Bronchial epithelial cell (primary cell): ENCODE data around the gene CACNA2D3. TPM values are rescaled to one million over a fixed set of nuclear protein-coding genes. Genes with fewer than 3 reads are reported as not detected.

Experiments used
- DNase-seq: peaks from one replicate; pipeline ENCODE4 v3.0.0-alpha.2; 2010; ENCODE audit warnings: low read depth
- FAIRE-seq: peaks from 2 replicates; lab custom pipeline; 2011; peaks lifted over from hg19 to GRCh38; lab: Jason Lieb, UNC
- H3K27me3 ChIP-seq: 2 replicates; pipeline ENCODE4 v1.5.1; 2011; ENCODE audit warnings: low read length; ENCODE audit not compliant: control insufficient read depth, insufficient read depth
- H3K36me3 ChIP-seq: 2 replicates; pipeline ENCODE4 v1.5.1; 2011; ENCODE audit warnings: low read length; ENCODE audit not compliant: control insufficient read depth, insufficient read depth
- H3K4me3 ChIP-seq: 2 replicates; pipeline ENCODE4 v1.5.1; 2011; ENCODE audit warnings: mild to moderate bottlenecking, low read depth, low read length, control low read depth
- CTCF ChIP-seq: IDR thresholded peaks from 2 replicates; pipeline ENCODE4 v1.5.1; 2011; ENCODE audit warnings: mild to moderate bottlenecking, moderate library complexity, low read length, control low read depth, inconsistent platforms; ENCODE audit not compliant: insufficient read depth, severe bottlenecking
- total RNA-seq: library from RNA; depleted of rRNA; stranded (reverse); fragments of >200 nt; gene quantifications from 2 replicates; pipeline ENCODE4 v1.2.1, GENCODE V29; 2014

The CACNA2D3 gene
- total RNA-seq, 1 donor from 2014 or later, result not detected

- DNase-seq, result no peak
- Histone ChIP-seq H3K27me3 (no peaks in the 10 kb centered on the region), H3K4me3 (no peak overlapping the region), H3K36me3 (no peaks in the 10 kb centered on the region)
- no peak for FAIRE-seq
- TF ChIP-seq CTCF, result no peak
These were observed 28.6 kb downstream of the CACNA2D3 start for GRCh38 chr3:54150864-54151467.

GRCh38 chr3:54153477-54153876, 31.1 kb downstream of the CACNA2D3 start:
- FAIRE-seq, result no peak
- Histone ChIP-seq H3K36me3 (no peaks in the 10 kb centered on the region), H3K4me3 (no peak overlapping the region), H3K27me3 (no peaks in the 10 kb centered on the region)
- DNase-seq, result no peak
- no peak for TF ChIP-seq CTCF

- no peak overlapping the region for H3K4me3 ChIP-seq
- DNase-seq, result no peak
- no peaks in the 10 kb centered on the region for H3K36me3 ChIP-seq
- no peaks in the 10 kb centered on the region for H3K27me3 ChIP-seq
- TF ChIP-seq CTCF, result no peak
- FAIRE-seq, result no peak
These were observed 35.5 kb downstream of the CACNA2D3 start for GRCh38 chr3:54157860-54158259.

GRCh38 chr3:54159917-54160316, 37.6 kb downstream of the CACNA2D3 start:
- FAIRE-seq (no peak), DNase-seq (no peak)
- no peak for TF ChIP-seq CTCF
- Histone ChIP-seq H3K4me3 (no peak overlapping the region), H3K36me3 (no peaks in the 10 kb centered on the region), H3K27me3 (no peaks in the 10 kb centered on the region)

GRCh38 chr3:54163441-54163840, 41.1 kb downstream of the CACNA2D3 start:
- FAIRE-seq, result no peak
- no peak for TF ChIP-seq CTCF
- DNase-seq, result no peak

More at GRCh38 chr3:54163441-54163840, 41.1 kb downstream of the CACNA2D3 start:
- H3K4me3 ChIP-seq, result no peak overlapping the region
- no peaks in the 10 kb centered on the region for H3K27me3 ChIP-seq
- no peaks in the 10 kb centered on the region for H3K36me3 ChIP-seq
